IMR-90 (cell line): ENCODE data around the gene NHSL2. TPM values are rescaled to one million over a fixed set of nuclear protein-coding genes. Genes with fewer than 3 reads are reported as not detected.

Experiments used
- ATAC-seq: fragments of 200-7000 bp; cut with Tn5 transposase; 2 replicates; pipeline ENCODE4 v1.9.1; 2020; ENCODE audit warnings: low read depth, mild to moderate bottlenecking, moderate library complexity
- BruUV-seq: library from RNA; stranded (reverse); fragments of 400-500 nt; replicated peaks from 2 replicates; lab custom pipeline; 2021; lab: Mats Ljungman, UMichigan
- CTCF ChIA-PET: fragments of 300-600 bp; formaldehyde crosslinking; extraction: SDS; loops from one replicate; lab custom pipeline; 2021; ENCODE audit warnings: antibody characterized with exemption; lab: Yijun Ruan, JAX
- POLR2A ChIA-PET: fragments of 300-600 bp; sonication (Branson Sonifier 250); formaldehyde crosslinking; loops from one replicate; lab custom pipeline; 2022; ENCODE audit warnings: antibody characterized with exemption; ENCODE audit not compliant: unreplicated experiment; lab: Charles Lee
- DNase-seq: peaks from one replicate; pipeline ENCODE4 v3.0.0; 2013
- H2AFZ ChIP-seq: replicated peaks from 2 replicates; pipeline ENCODE3; 2013; ENCODE audit warnings: low read length, mild to moderate bottlenecking; ENCODE audit not compliant: poor library complexity
- H2AK5ac ChIP-seq: 2 replicates; pipeline ENCODE4 v1.6.1; 2013; ENCODE audit warnings: low read depth, low read length, inconsistent platforms
- H2AK9ac ChIP-seq: replicated peaks from 2 replicates; pipeline ENCODE3; 2013; ENCODE audit warnings: mild to moderate bottlenecking, low read depth, low read length, moderate library complexity; ENCODE audit not compliant: poor library complexity
- H2BK120ac ChIP-seq: 2 replicates; pipeline ENCODE4 v1.6.1; 2013; ENCODE audit warnings: low read depth, low read length, inconsistent platforms
- H2BK15ac ChIP-seq: 3 replicates; pipeline ENCODE4 v1.6.1; 2013; ENCODE audit warnings: low read depth, low read length, inconsistent platforms
- H2BK20ac ChIP-seq: 2 replicates; pipeline ENCODE4 v1.6.1; 2013; ENCODE audit warnings: low read depth, mild to moderate bottlenecking, inconsistent platforms, low read length, moderate library complexity
- H2BK5ac ChIP-seq: 2 replicates; pipeline ENCODE4 v1.6.1; 2013; ENCODE audit warnings: mild to moderate bottlenecking, low read depth, low read length, inconsistent platforms; ENCODE audit not compliant: poor library complexity, severe bottlenecking
- H3K14ac ChIP-seq: replicated peaks from 2 replicates; pipeline ENCODE4 v1.6.1; 2013; ENCODE audit warnings: low read depth, low read length, inconsistent platforms
- H3K18ac ChIP-seq: 2 replicates; pipeline ENCODE4 v1.6.1; 2013; ENCODE audit warnings: low read depth, low read length, control low read depth
- H3K23ac ChIP-seq: 2 replicates; pipeline ENCODE4 v1.6.1; 2013; ENCODE audit warnings: low read depth, low read length, inconsistent platforms
- H3K27ac ChIP-seq: 2 replicates; pipeline ENCODE4 v1.5.1; 2013; ENCODE audit warnings: mild to moderate bottlenecking, control low read depth, low read length; ENCODE audit not compliant: insufficient read depth
- H3K27me3 ChIP-seq: 2 replicates; pipeline ENCODE4 v1.6.1; 2013; ENCODE audit warnings: low read length; ENCODE audit not compliant: control insufficient read depth, insufficient read depth
- H3K36me3 ChIP-seq: 2 replicates; pipeline ENCODE4 v1.6.1; 2013; ENCODE audit warnings: low read length, mixed read lengths; ENCODE audit not compliant: control insufficient read depth, insufficient read depth
- H3K4ac ChIP-seq: 2 replicates; pipeline ENCODE4 v1.6.1; 2013; ENCODE audit warnings: low read depth, low read length, inconsistent platforms
- H3K4me1 ChIP-seq: 2 replicates; pipeline ENCODE4 v1.6.1; 2013; ENCODE audit warnings: low read length, mixed read lengths; ENCODE audit not compliant: control insufficient read depth, insufficient read depth
- H3K4me2 ChIP-seq: 2 replicates; pipeline ENCODE4 v1.6.1; 2013; ENCODE audit warnings: low read depth, mild to moderate bottlenecking, control low read depth, low read length, moderate library complexity
- H3K4me3 ChIP-seq: 2 replicates; pipeline ENCODE4 v1.5.1; 2013; ENCODE audit warnings: low read depth, mild to moderate bottlenecking, control low read depth, low read length, moderate library complexity; ENCODE audit not compliant: insufficient read depth
- H3K56ac ChIP-seq: 2 replicates; pipeline ENCODE4 v1.6.1; 2013; ENCODE audit warnings: low read length, inconsistent platforms; ENCODE audit not compliant: insufficient read depth; ENCODE audit errors: extremely low read depth
- H3K79me1 ChIP-seq, 2 experiments: 2 replicates each; pipeline ENCODE4 v1.6.1; 2013; ENCODE audit warnings: low read length in 2 of 2, inconsistent platforms in 1 of 2, low read depth in 1 of 2
- H3K9ac ChIP-seq: 2 replicates; pipeline ENCODE4 v1.6.1; 2013; ENCODE audit warnings: low read depth, low read length, control low read depth
- H3K9me1 ChIP-seq: 2 replicates; pipeline ENCODE4 v1.6.1; 2013; ENCODE audit warnings: low read length, inconsistent platforms; ENCODE audit not compliant: insufficient read depth
- H3K9me3 ChIP-seq: 2 replicates; pipeline ENCODE4 v1.6.1; 2013; ENCODE audit warnings: low read length; ENCODE audit not compliant: control insufficient read depth, insufficient read depth
- H4K20me1 ChIP-seq: 2 replicates; pipeline ENCODE4 v1.6.1; 2013; ENCODE audit warnings: low read length, inconsistent platforms; ENCODE audit not compliant: insufficient read depth
- H4K5ac ChIP-seq: 2 replicates; pipeline ENCODE4 v1.6.1; 2013; ENCODE audit warnings: mild to moderate bottlenecking, low read depth, low read length, control low read depth
- H4K8ac ChIP-seq, 2 experiments: 2 replicates each; pipeline ENCODE4 v1.6.1; 2013; ENCODE audit warnings: low read depth in 2 of 2, low read length in 2 of 2, control low read depth in 1 of 2, inconsistent platforms in 1 of 2
- H4K91ac ChIP-seq: 2 replicates; pipeline ENCODE4 v1.6.1; 2013; ENCODE audit warnings: low read depth, low read length, inconsistent platforms; ENCODE audit not compliant: insufficient read depth
- BHLHE40 ChIP-seq: fragments of 150-350 bp; IDR thresholded peaks from 2 replicates; pipeline ENCODE4 v1.6.1; 2016; ENCODE audit warnings: mild to moderate bottlenecking, low read depth, low read length
- CEBPB ChIP-seq: IDR thresholded peaks from 2 replicates; pipeline ENCODE4 v1.6.1; 2012; ENCODE audit warnings: low read depth, low read length, improper control_type of control experiment
- MAFK ChIP-seq: IDR thresholded peaks from 2 replicates; pipeline ENCODE4 v1.6.1; 2012; ENCODE audit warnings: low read depth, low read length, improper control_type of control experiment
- MAZ ChIP-seq: IDR thresholded peaks from 2 replicates; pipeline ENCODE4 v1.6.1; 2012; ENCODE audit warnings: low read depth, mild to moderate bottlenecking, low read length, improper control_type of control experiment, moderate library complexity, borderline replicate concordance
- NFE2L2 ChIP-seq: fragments of 150-350 bp; IDR thresholded peaks from 2 replicates; pipeline ENCODE4 v1.6.1; 2016; ENCODE audit warnings: low read depth, mild to moderate bottlenecking, low read length
- SMC3 ChIP-seq: fragments of 150-350 bp; IDR thresholded peaks from 2 replicates; pipeline ENCODE4 v1.6.1; 2016; ENCODE audit warnings: low read depth, mild to moderate bottlenecking, antibody characterized with exemption, low read length, moderate library complexity
- WGBS, 2 experiments: methylation state at CpG; one replicate each; pipeline versions ENCODE4 v1.1.5 to v1.1.7; 2013; ENCODE audit warnings: missing lambda C conversion rate in 2 of 2; ENCODE audit not compliant: insufficient read length in 1 of 2; ENCODE audit errors: extremely low coverage in 2 of 2; 5-methylcytosine and 5-hydroxymethylcytosine counted together
- dilution Hi-C: fragments of 300-500 bp; cut with HindIII; formaldehyde crosslinking; loops from one replicate; pipeline ENCODE4 v1.14.3; 2018; ENCODE audit warnings: low sequenced_read_pairs; ENCODE audit not compliant: unreplicated experiment
- in situ Hi-C: fragments of 300-500 bp; cut with MboI; formaldehyde crosslinking; loops from 3 replicates; pipeline ENCODE4 v1.14.3; 2019; ENCODE audit warnings: low sequenced_read_pairs, inconsistent platforms, mixed read lengths
- intact Hi-C: fragments of 100-400 bp; cut with micrococcal nuclease; formaldehyde crosslinking; loops from 2 replicates; pipeline ENCODE4 v1.10.0; 2022
- polyA plus RNA-seq, 3 experiments: library from polyadenylated mRNA; depleted of rRNA; stranded (reverse); fragments of >200 nt; gene quantifications; 2 replicates each; pipeline ENCODE4 v1.2.3, GENCODE V29; 2012; ENCODE audit warnings: low replicate concordance in 1 of 3
- total RNA-seq: library from RNA; depleted of rRNA; stranded (reverse); fragments of >200 nt; gene quantifications from 2 replicates; pipeline ENCODE4 v1.2.3, GENCODE V29; 2012
- TF ChIP-seq, protein P1 (sequence below): fragments of 150-350 bp; IDR thresholded peaks from 2 replicates; pipeline ENCODE4 v1.6.1; 2017; ENCODE audit warnings: mild to moderate bottlenecking, antibody characterized with exemption, low read length, low read depth
- TF ChIP-seq, protein P2 (sequence below): fragments of 150-350 bp; IDR thresholded peaks from 2 replicates; pipeline ENCODE4 v1.6.1; 2016; ENCODE audit warnings: low read depth, mild to moderate bottlenecking, low read length, moderate library complexity, borderline replicate concordance

NHSL2 gene
- total and polyA plus RNA-seq, 2 of the 4 experiments (the other 2 are of a cell fraction), result 0.72 to 0.75 TPM

DNA sequence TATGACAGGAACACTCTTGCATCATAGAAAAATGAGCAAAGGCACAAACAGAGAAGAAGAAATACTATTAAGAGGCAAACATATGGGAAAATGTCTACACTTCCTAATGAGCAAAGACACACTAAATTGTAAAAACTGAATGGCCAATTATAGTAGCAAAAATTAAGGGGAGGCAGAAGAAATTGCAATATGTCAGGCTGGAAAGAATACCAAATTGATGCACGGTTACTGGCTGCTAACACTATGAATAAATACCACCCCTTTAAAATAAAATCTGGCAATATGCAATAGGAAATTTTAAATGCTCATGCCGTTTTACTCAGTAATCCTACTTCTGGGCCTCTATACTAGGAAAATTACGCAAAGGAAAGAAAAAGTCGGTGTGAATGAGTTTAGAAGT lies 254.9 kb downstream of the NHSL2 start:
- Histone ChIP-seq H2AK9ac (no peak overlapping the region), H4K5ac (no peak overlapping the region), H3K14ac (no peak overlapping the region), H3K9me1 (no peaks in the 10 kb centered on the region), H3K4me3 (no peak overlapping the region), H4K8ac (no peak overlapping the region), H3K9ac (no peak overlapping the region), H3K4ac (no peak overlapping the region), H3K27me3 (peaks cover 18% of the 10 kb centered on the region), H2BK15ac (no peak overlapping the region), H2BK120ac (no peak overlapping the region), H3K79me1 (no peaks in the 10 kb centered on the region), H3K18ac (no peak overlapping the region), H2BK5ac (no peak overlapping the region), H4K20me1 (no peaks in the 10 kb centered on the region), H3K4me1 (no peaks in the 10 kb centered on the region), H3K9me3 (no peaks in the 10 kb centered on the region), H2AK5ac (no peak overlapping the region), H4K91ac (no peak overlapping the region), H2BK20ac (no peak overlapping the region), H3K27ac (no peak overlapping the region), H3K4me2 (no peak overlapping the region), H2AFZ (no peak overlapping the region), H3K23ac (no peak overlapping the region), H3K36me3 (no peaks in the 10 kb centered on the region), H3K56ac (no peak overlapping the region)
- ChIA-PET CTCF (no interaction called here), POLR2A (no interaction called here)
- TF ChIP-seq MAZ, result no peak
- TF ChIP-seq, protein P1, sequence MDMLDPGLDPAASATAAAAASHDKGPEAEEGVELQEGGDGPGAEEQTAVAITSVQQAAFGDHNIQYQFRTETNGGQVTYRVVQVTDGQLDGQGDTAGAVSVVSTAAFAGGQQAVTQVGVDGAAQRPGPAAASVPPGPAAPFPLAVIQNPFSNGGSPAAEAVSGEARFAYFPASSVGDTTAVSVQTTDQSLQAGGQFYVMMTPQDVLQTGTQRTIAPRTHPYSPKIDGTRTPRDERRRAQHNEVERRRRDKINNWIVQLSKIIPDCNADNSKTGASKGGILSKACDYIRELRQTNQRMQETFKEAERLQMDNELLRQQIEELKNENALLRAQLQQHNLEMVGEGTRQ, result no peak
- no peak for TF ChIP-seq NFE2L2
- no peak for TF ChIP-seq BHLHE40
- no peak for TF ChIP-seq CEBPB
- no peak for TF ChIP-seq SMC3
- TF ChIP-seq, protein P2, sequence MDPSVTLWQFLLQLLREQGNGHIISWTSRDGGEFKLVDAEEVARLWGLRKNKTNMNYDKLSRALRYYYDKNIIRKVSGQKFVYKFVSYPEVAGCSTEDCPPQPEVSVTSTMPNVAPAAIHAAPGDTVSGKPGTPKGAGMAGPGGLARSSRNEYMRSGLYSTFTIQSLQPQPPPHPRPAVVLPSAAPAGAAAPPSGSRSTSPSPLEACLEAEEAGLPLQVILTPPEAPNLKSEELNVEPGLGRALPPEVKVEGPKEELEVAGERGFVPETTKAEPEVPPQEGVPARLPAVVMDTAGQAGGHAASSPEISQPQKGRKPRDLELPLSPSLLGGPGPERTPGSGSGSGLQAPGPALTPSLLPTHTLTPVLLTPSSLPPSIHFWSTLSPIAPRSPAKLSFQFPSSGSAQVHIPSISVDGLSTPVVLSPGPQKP, result no peak
- no peak for TF ChIP-seq MAFK
- in situ Hi-C loops (no loop called here), dilution Hi-C loops (no loop called here), intact Hi-C loops (no loop called here)
- no peak for ATAC-seq
- no TSS peak for BruUV-seq
- no peak for DNase-seq
- no CpG with 5 or more reads among the region's 4 CpGs for WGBS, 2 experiments
